OCI-LY3 (cell line): ENCODE data around the gene PTPRH.

Experiments used
- H2AFZ ChIP-seq: fragments of 200-600, 300-600 bp; shearing (Covaris generic); 2 replicates; pipeline ENCODE4 v1.6.0; 2014; ENCODE audit warnings: antibody characterized with exemption, low read depth, low read length
- H3K27ac ChIP-seq: fragments of 200-600, 300-600 bp; sonication (generic); 2 replicates; pipeline ENCODE4 v1.5.1; 2014; ENCODE audit warnings: mild to moderate bottlenecking, low read length, moderate library complexity, mixed read lengths
- H3K27me3 ChIP-seq: fragments of 200-600, 300-600 bp; sonication (generic); 2 replicates; pipeline ENCODE4 v1.6.1; 2014; ENCODE audit warnings: low read depth, low read length, mixed read lengths
- H3K36me3 ChIP-seq: fragments of 200-600, 300-600 bp; sonication (generic); replicated peaks from 2 replicates; pipeline ENCODE3; 2014; ENCODE audit warnings: low read depth, low read length, mixed read lengths
- H3K4me1 ChIP-seq: fragments of 300-600, 200-600 bp; sonication (generic); 2 replicates; pipeline ENCODE4 v1.6.1; 2014; ENCODE audit warnings: low read length, mixed read lengths
- H3K4me2 ChIP-seq: fragments of 200-600, 300-600 bp; sonication (generic); 2 replicates; pipeline ENCODE4 v1.6.1; 2014; ENCODE audit warnings: low read length, mixed read lengths
- H3K4me3 ChIP-seq: fragments of 300-600, 200-600 bp; sonication (generic); 2 replicates; pipeline ENCODE4 v1.5.1; 2014; ENCODE audit warnings: antibody characterized with exemption, mild to moderate bottlenecking, low read length, moderate library complexity
- H3K79me2 ChIP-seq: fragments of 300-600, 200-600 bp; shearing (Covaris generic); 2 replicates; pipeline ENCODE4 v1.6.1; 2014; ENCODE audit warnings: mild to moderate bottlenecking, low read length, mixed read lengths
- H3K9ac ChIP-seq: fragments of 300-600, 200-600 bp; shearing (Covaris generic); 2 replicates; pipeline ENCODE4 v1.6.0; 2014; ENCODE audit warnings: mild to moderate bottlenecking, low read length, moderate library complexity
- H3K9me3 ChIP-seq: fragments of 200-600, 300-600 bp; shearing (Covaris generic); 2 replicates; pipeline ENCODE4 v1.6.1; 2014; ENCODE audit warnings: low read length, mixed read lengths; ENCODE audit not compliant: insufficient read depth
- H4K20me1 ChIP-seq: fragments of 200-600, 300-600 bp; sonication (generic); 2 replicates; pipeline ENCODE4 v1.6.1; 2016; ENCODE audit warnings: low read length, mixed read lengths; ENCODE audit not compliant: insufficient read depth
- EZH2phosphoT487 ChIP-seq: fragments of 200-600 bp; shearing (Covaris generic); IDR thresholded peaks from 2 replicates; pipeline ENCODE4 v1.6.1; 2018; ENCODE audit warnings: antibody characterized with exemption, mixed run types, low read depth
- TF ChIP-seq, protein P1 (sequence below): fragments of 200-600, 300-600 bp; sonication (generic); IDR thresholded peaks from 2 replicates; pipeline ENCODE4 v1.5.1; 2014; ENCODE audit warnings: antibody characterized with exemption, low read length, low read depth

The PTPRH gene

DNA sequence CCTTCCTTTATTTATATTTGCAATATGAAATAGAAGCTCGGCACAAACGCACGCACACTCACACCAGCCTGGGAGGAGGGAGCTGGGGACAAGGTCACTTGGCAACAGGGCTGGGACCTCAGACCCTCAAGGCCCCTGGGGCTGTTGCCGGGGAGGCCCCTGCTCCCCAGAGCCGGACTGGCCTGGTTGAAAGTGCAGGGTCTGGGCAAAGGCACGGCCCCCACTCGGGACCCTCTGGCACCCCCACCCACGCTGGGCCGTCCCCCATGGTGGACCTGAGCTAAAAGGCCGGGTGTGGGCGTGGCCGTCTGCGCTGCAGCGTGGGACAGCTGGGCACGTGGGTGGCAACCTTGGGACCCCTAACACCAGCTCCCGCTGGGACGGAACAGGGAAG, 20.5 kb upstream of the PTPRH start:
- no peaks in the 10 kb centered on the region for H3K4me1 ChIP-seq

DNA sequence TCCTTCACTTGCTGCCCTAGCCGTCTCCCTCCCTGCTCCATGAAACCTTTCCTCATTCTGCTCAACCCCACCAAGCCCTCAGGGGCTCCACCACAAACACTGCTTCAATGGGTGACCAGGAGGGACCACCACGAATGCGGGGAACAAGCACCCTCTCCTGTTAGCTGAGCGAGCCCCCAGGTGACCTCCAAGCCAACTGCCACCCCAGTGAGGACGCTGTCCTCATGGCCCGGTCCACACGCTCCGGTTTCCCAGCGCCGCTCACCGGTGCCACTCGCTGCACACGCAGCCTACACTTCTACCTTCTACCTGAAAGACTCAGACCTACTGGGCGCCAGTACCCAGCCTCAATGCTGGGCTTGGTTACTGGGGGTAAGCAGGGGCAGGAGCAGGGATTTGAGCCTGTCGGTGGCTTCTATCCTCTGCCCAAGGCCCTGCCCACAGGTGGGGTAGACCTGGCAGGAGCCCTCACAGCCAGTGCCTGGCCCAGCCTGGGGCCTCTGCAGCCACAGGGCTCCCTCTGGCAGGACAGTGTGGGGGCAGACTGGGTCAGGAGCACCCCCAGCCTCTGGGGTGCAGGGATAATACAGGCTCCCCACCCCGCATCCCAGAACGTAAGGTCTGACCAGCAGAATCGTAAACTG, 20.0 kb upstream of the PTPRH start:
- no peak overlapping the region for H2AFZ ChIP-seq
- no peak overlapping the region for H3K27ac ChIP-seq
- H4K20me1 ChIP-seq, result peaks cover 12% of the 10 kb centered on the region; the same call in 1 of the 2 replicates
- no peak overlapping the region for H3K4me2 ChIP-seq
- no peaks in the 10 kb centered on the region for H3K27me3 ChIP-seq
- no peaks in the 10 kb centered on the region for H3K4me1 ChIP-seq
- no peaks in the 10 kb centered on the region for H3K9me3 ChIP-seq
- TF ChIP-seq EZH2phosphoT487, result no peak
- TF ChIP-seq, protein P1, sequence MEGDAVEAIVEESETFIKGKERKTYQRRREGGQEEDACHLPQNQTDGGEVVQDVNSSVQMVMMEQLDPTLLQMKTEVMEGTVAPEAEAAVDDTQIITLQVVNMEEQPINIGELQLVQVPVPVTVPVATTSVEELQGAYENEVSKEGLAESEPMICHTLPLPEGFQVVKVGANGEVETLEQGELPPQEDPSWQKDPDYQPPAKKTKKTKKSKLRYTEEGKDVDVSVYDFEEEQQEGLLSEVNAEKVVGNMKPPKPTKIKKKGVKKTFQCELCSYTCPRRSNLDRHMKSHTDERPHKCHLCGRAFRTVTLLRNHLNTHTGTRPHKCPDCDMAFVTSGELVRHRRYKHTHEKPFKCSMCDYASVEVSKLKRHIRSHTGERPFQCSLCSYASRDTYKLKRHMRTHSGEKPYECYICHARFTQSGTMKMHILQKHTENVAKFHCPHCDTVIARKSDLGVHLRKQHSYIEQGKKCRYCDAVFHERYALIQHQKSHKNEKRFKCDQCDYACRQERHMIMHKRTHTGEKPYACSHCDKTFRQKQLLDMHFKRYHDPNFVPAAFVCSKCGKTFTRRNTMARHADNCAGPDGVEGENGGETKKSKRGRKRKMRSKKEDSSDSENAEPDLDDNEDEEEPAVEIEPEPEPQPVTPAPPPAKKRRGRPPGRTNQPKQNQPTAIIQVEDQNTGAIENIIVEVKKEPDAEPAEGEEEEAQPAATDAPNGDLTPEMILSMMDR, result no peak
- H3K9ac ChIP-seq, result no peak overlapping the region
- no peak overlapping the region for H3K4me3 ChIP-seq
- H3K36me3 ChIP-seq, result peaks cover 71% of the 10 kb centered on the region
- H3K79me2 ChIP-seq, result peaks cover 5% of the 10 kb centered on the region

More for the DNA sequence above, 20.5 kb upstream of the PTPRH start:
- H3K27ac ChIP-seq, result no peak overlapping the region
- TF ChIP-seq EZH2phosphoT487, result no peak
- TF ChIP-seq, protein P1, result no peak
- no peaks in the 10 kb centered on the region for H3K9me3 ChIP-seq
- H3K27me3 ChIP-seq, result no peaks in the 10 kb centered on the region
- peaks cover 74% of the 10 kb centered on the region for H3K36me3 ChIP-seq
- H3K9ac ChIP-seq, result no peak overlapping the region
- H3K79me2 ChIP-seq, result peaks cover 5% of the 10 kb centered on the region
- no peak overlapping the region for H3K4me2 ChIP-seq
- peaks cover 17% of the 10 kb centered on the region for H4K20me1 ChIP-seq
- H3K4me3 ChIP-seq, result no peak overlapping the region
- no peak overlapping the region for H2AFZ ChIP-seq

DNA sequence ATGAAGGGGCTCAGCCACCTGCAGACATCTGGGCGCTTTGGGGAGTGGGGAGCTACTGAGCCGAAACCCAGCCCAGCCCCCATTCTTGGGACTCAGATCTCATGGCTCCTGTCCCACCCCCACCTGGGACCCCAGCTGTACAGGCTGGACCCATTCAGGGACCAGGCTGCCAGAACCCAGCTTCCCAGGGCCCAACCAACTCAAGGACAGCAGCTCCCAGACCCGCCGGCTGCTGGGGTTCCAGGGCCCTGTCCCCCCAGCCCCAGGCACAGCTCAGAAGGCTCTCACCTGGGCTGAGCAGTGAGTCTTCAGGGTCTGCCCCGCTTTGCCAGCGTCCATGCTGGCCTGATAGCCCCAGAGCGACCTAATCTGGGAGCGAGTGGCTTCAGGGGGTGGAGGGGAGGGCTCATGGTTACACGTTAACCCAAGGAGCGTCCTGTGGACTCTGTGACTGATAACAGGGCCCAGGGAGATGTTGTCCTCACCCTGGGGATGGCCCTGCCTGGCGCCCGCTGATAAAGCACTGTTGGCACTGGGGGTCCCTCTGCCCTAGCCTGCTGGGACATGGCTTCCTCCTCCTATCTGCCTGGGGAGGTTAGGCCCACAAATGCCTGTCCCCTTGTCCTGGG, 19.2 kb upstream of the PTPRH start, which contains the start of gene TMEM86B:
Gene TMEM86B (minus strand): TSS at position 361 of the 629 bp plus-strand sequence. CDS start 22 bp downstream, at position 339.
- Histone ChIP-seq H3K4me3 (no peak within 1 kb of the TSS), H4K20me1 (peaks cover 10% of the 10 kb centered on the region; the same call in 1 of the 2 replicates), H3K9me3 (no peaks in the 10 kb centered on the region), H3K36me3 (peaks cover 76% of the 10 kb centered on the region), H3K79me2 (peaks cover 5% of the 10 kb centered on the region), H3K9ac (no peak within 1 kb of the TSS), H2AFZ (no peak within 1 kb of the TSS), H3K27ac (no peak within 1 kb of the TSS), H3K4me2 (no peak within 1 kb of the TSS), H3K27me3 (no peaks in the 10 kb centered on the region), H3K4me1 (no peaks in the 10 kb centered on the region)
- TF ChIP-seq EZH2phosphoT487, result no peak
- TF ChIP-seq, protein P1, result no peak

DNA sequence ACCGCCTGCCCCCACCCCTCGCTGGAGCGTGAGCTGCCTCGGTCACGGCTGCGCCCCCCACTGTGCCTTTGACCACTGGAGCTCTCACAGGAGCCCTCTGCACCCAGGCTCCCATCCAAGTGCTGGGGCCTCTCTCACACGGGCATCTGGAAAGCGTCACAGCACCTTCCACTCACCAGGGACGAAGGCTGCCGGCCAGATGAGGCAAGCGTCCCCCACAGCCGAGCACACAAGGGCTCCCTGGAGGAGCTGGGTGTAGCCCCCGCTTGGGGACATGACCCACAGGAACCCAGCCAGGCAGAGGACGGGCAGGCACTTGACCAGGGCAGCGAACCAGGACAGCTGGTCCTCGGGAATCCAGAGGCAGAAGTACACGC, 18.7 kb upstream of the PTPRH start:
- peaks cover 77% of the 10 kb centered on the region for H3K36me3 ChIP-seq
- H3K4me1 ChIP-seq, result no peaks in the 10 kb centered on the region
- no peak overlapping the region for H3K4me2 ChIP-seq
- H3K79me2 ChIP-seq, result peaks cover 5% of the 10 kb centered on the region
- no peak overlapping the region for H3K27ac ChIP-seq
- no peaks in the 10 kb centered on the region for H3K27me3 ChIP-seq
- peaks cover 8% of the 10 kb centered on the region; the same call in 1 of the 2 replicates for H4K20me1 ChIP-seq
- no peak overlapping the region for H3K4me3 ChIP-seq
- no peak for TF ChIP-seq EZH2phosphoT487
- TF ChIP-seq, protein P1, result no peak
- H2AFZ ChIP-seq, result no peak overlapping the region
- H3K9ac ChIP-seq, result no peak overlapping the region
- H3K9me3 ChIP-seq, result no peaks in the 10 kb centered on the region
